NCI-H69 (cell line): ENCODE measurements around the gene SPACA4.
"Not testable (repeated sequence)": the region's sequence is repeated elsewhere in the genome, so short reads cannot be mapped to it uniquely, and the experiment has no call there.

Experiments used
- DNase-seq: peaks from one replicate; lab custom pipeline; 2025; lab: John Stamatoyannopoulos, UW

Gene SPACA4

GRCh38 chr19:48606463-48607358, at the start of gene SPACA4:
Gene SPACA4 (plus strand): TSS chr19:48606742. CDS start chr19:48606979, 237 bp downstream.
- DNase-seq = no peak

GRCh38 chr19:48556825-48557224, 49.7 kb upstream of the SPACA4 start:
- DNase-seq = no peak

- DNase-seq = no peak
Measured at GRCh38 chr19:48558018-48558684, 48.4 kb upstream of the SPACA4 start.

- peak; percentile 41 for DNase-seq
Measured at GRCh38 chr19:48560095-48560530, 46.4 kb upstream of the SPACA4 start.

- no peak for DNase-seq
Measured at GRCh38 chr19:48561412-48561811, 45.1 kb upstream of the SPACA4 start.

- no peak for DNase-seq
Measured at GRCh38 chr19:48565090-48565489, 41.5 kb upstream of the SPACA4 start.

GRCh38 chr19:48568345-48568886, 38.1 kb upstream of the SPACA4 start:
- peak; percentile 69 for DNase-seq

GRCh38 chr19:48569814-48570213, 36.7 kb upstream of the SPACA4 start:
- DNase-seq = peak; percentile 39

GRCh38 chr19:48571378-48572162, 35.0 kb upstream of the SPACA4 start:
- DNase-seq = peak; percentile 35

- DNase-seq = no peak
Measured at GRCh38 chr19:48573163-48573505, 33.4 kb upstream of the SPACA4 start.

- DNase-seq = peak; percentile 11
Measured at GRCh38 chr19:48575931-48576622, 30.5 kb upstream of the SPACA4 start.

- not testable (repeated sequence) for DNase-seq
Measured at GRCh38 chr19:48577908-48578307, 28.6 kb upstream of the SPACA4 start.

- no peak for DNase-seq
Measured at GRCh38 chr19:48578891-48579290, 27.7 kb upstream of the SPACA4 start.

- DNase-seq = no peak
Measured at GRCh38 chr19:48582168-48582567, 24.4 kb upstream of the SPACA4 start.

- DNase-seq = no peak
Measured at GRCh38 chr19:48587387-48587786, 19.2 kb upstream of the SPACA4 start.

- peak; percentile 92 for DNase-seq
Measured at GRCh38 chr19:48588670-48589401, 17.7 kb upstream of the SPACA4 start.

GRCh38 chr19:48591021-48591420, 15.5 kb upstream of the SPACA4 start:
- peak; percentile 25 for DNase-seq

- no peak for DNase-seq
Measured at GRCh38 chr19:48595171-48595570, 11.4 kb upstream of the SPACA4 start.

- DNase-seq = no peak
Measured at GRCh38 chr19:48595833-48596232, 10.7 kb upstream of the SPACA4 start.

- no peak for DNase-seq
Measured at GRCh38 chr19:48596237-48596636, 10.3 kb upstream of the SPACA4 start.
